ENCODE measurements around the gene PRICKLE2. TPM values are rescaled to one million over a fixed set of nuclear protein-coding genes. Genes with fewer than 3 reads are reported as not detected.

Gene PRICKLE2
- total RNA-seq, 1 donor from 2014 or later, result 5.3 TPM

DNA sequence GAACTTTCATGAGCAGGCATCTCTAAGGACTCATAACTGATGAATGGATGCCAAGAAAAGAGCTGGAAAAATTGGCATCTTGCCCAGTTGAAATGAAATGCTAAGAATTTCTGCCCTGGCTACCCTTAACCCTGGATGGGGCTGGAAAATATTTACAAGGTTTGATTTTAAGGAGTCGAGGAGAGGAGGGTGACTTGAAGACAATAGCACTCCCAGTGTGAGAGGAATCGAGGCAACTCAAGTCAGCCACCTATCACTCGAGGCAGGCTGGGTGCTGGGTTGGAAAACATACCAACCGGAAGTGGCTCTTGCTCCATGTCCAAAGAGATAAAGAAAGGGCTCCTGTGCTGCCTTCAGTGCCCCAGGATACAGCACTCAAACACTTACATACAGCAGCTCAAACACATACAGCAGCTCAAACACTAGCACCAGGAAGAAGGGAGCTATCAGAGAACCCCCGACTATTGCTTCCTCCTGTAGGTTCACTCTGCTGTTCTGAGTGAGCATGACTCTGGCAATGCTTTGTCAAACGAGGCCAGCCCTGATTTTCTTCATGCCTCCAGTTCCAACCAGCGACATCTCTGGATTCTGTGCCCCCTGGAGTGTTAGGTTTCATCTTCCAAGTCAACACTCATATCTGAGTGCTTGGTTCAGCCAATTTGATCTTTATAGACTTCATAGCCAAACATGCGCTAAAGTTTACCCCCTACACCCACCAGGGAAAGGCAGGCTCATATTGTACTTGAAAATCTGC, 4.9 kb downstream of the PRICKLE2 start:
- H3K4me3 Mint-ChIP-seq (ENCODE audit: unreplicated experiment), result no peak overlapping the region
- no peak overlapping the region for H3K27ac Mint-ChIP-seq (ENCODE audit: unreplicated experiment)

DNA sequence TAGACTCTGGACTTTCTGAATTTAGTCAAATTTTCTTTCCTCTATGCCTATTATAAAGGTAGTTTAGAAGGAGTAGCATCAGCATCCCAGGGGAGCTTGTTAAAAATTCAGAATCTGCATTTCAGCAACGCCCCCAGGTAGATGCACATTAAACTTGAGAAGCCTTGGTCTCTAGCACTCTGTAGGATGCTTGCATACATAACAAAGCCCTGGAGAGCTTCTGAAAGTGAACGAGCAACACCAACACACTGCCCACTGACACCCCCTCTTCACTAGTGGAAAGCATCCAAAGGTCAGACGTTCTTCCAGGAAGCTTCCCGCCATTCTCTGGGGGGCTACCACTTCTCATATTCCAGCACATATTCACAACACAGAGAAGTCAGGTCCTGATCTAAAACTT, 6.5 kb downstream of the PRICKLE2 start:
- TF ChIP-seq, protein P1, sequence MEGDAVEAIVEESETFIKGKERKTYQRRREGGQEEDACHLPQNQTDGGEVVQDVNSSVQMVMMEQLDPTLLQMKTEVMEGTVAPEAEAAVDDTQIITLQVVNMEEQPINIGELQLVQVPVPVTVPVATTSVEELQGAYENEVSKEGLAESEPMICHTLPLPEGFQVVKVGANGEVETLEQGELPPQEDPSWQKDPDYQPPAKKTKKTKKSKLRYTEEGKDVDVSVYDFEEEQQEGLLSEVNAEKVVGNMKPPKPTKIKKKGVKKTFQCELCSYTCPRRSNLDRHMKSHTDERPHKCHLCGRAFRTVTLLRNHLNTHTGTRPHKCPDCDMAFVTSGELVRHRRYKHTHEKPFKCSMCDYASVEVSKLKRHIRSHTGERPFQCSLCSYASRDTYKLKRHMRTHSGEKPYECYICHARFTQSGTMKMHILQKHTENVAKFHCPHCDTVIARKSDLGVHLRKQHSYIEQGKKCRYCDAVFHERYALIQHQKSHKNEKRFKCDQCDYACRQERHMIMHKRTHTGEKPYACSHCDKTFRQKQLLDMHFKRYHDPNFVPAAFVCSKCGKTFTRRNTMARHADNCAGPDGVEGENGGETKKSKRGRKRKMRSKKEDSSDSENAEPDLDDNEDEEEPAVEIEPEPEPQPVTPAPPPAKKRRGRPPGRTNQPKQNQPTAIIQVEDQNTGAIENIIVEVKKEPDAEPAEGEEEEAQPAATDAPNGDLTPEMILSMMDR (IDR thresholded peaks at IDR 0.05; ENCODE audit: unreplicated experiment), result no peak
- no peak for DNase-seq (ENCODE audit: low spot score)
- Mint-ChIP-seq H3K36me3 (ENCODE audit: low read depth, unreplicated experiment) (no peaks in the 10 kb centered on the region), H3K4me3 (ENCODE audit: unreplicated experiment) (no peak overlapping the region), H3K27ac (ENCODE audit: unreplicated experiment) (no peak overlapping the region), H3K27me3 (ENCODE audit: unreplicated experiment) (no peaks in the 10 kb centered on the region), H3K9me3 (ENCODE audit: unreplicated experiment) (no peaks in the 10 kb centered on the region), H3K4me1 (ENCODE audit: unreplicated experiment) (peaks cover 36% of the 10 kb centered on the region)

More for the DNA sequence above, 4.9 kb downstream of the PRICKLE2 start:
- TF ChIP-seq, protein P1 (IDR thresholded peaks at IDR 0.05; ENCODE audit: unreplicated experiment), result no peak
- Mint-ChIP-seq H3K36me3 (ENCODE audit: low read depth, unreplicated experiment) (no peaks in the 10 kb centered on the region), H3K27me3 (ENCODE audit: unreplicated experiment) (no peaks in the 10 kb centered on the region), H3K9me3 (ENCODE audit: unreplicated experiment) (no peaks in the 10 kb centered on the region), H3K4me1 (ENCODE audit: unreplicated experiment) (peaks cover 30% of the 10 kb centered on the region)
- no peak for DNase-seq (ENCODE audit: low spot score)

DNA sequence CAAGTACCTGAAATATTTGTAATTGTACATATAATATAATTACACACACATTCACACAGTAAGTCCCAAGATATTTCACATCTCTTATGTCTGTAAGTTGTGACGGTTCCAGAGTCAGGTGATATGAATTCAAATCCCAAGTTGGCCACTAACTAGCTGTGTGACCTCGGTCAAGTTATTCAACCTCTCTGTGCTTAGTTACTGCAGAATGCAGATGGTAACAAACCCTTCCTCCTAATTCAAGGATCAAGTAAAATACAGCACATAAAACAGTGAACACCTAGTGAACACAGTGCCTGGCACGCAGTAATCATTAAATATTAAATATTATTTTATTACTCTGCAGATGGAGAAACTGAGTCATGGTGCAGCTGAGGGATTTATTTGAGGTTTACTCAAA, 6.9 kb downstream of the PRICKLE2 start:
- H3K4me1 Mint-ChIP-seq (ENCODE audit: unreplicated experiment), result peaks cover 36% of the 10 kb centered on the region
- no peaks in the 10 kb centered on the region for H3K27me3 Mint-ChIP-seq (ENCODE audit: unreplicated experiment)
- H3K9me3 Mint-ChIP-seq (ENCODE audit: unreplicated experiment), result no peaks in the 10 kb centered on the region
- TF ChIP-seq, protein P1 (IDR thresholded peaks at IDR 0.05; ENCODE audit: unreplicated experiment), result no peak
- H3K27ac Mint-ChIP-seq (ENCODE audit: unreplicated experiment), result no peak overlapping the region
- no peak overlapping the region for H3K4me3 Mint-ChIP-seq (ENCODE audit: unreplicated experiment)
- DNase-seq (ENCODE audit: low spot score), result no peak
- no peaks in the 10 kb centered on the region for H3K36me3 Mint-ChIP-seq (ENCODE audit: low read depth, unreplicated experiment)

DNA sequence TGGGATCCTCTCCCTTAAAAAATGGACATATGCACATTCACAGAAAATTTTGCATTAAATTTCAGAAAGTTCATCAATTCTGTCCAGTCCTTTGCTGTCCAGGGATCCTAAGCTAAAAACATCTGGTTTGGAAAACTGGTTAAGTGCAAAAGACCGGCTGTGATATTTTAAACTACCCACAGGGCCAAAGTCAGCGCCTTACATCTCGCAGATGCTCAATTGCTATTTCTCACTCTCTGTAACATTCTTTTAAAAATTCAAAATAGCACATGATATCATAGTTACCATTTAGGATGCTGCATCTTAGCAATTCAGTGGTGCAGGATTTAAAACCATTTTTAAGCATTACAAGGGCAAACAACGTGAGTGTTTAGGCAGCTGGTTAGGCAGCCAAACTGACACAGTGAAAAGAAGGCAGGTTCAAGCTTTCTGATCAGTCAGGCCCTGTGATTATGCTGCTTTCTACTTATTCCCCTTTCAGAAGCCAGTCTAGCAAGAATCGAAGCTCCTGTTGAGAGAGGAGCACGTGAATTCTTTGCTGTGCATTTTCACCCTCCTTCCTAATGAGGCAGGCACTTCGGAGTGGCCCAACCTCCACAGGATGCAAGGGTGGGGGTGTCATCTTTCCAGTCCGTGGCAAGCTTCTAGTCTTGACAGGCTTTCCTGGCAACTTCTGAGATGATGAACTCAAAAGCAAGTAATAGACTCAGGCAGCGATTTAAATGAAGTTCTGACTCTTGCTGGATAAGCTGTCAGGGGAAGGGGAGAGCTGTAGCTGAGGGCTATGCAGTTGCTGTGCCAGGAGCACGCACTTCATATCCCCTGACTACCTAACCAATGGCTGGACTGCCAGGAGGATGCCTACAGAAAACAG, 8.8 kb downstream of the PRICKLE2 start:
- H3K4me1 Mint-ChIP-seq (ENCODE audit: unreplicated experiment), result peaks cover 30% of the 10 kb centered on the region
- TF ChIP-seq, protein P1 (IDR thresholded peaks at IDR 0.05; ENCODE audit: unreplicated experiment), result no peak
- DNase-seq (ENCODE audit: low spot score), result no peak
- H3K36me3 Mint-ChIP-seq (ENCODE audit: low read depth, unreplicated experiment), result no peaks in the 10 kb centered on the region
- H3K27ac Mint-ChIP-seq (ENCODE audit: unreplicated experiment), result no peak overlapping the region
- no peak overlapping the region for H3K4me3 Mint-ChIP-seq (ENCODE audit: unreplicated experiment)
- H3K9me3 Mint-ChIP-seq (ENCODE audit: unreplicated experiment), result no peaks in the 10 kb centered on the region
- no peaks in the 10 kb centered on the region for H3K27me3 Mint-ChIP-seq (ENCODE audit: unreplicated experiment)

DNA sequence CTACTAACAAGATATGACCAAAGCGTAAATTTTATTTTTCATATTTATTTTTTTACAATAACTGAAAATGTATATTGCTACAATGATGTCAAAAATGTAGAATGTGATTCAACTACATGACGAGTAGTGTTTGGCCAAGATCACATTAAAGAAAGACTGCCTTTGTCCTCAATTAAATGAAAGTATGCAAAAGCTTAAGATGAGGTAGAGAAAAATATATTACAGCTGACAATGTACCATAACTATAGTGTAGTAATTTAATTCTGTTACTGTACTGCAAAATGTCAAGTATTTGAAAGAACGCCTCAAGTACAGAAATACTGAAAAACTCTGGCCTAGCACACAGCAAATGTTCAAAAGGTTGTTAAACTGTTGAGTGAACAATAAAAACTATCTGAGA, 9.7 kb downstream of the PRICKLE2 start:
- H3K27ac Mint-ChIP-seq (ENCODE audit: unreplicated experiment), result no peak overlapping the region
- no peak overlapping the region for H3K4me3 Mint-ChIP-seq (ENCODE audit: unreplicated experiment)
- H3K27me3 Mint-ChIP-seq (ENCODE audit: unreplicated experiment), result no peaks in the 10 kb centered on the region
- no peaks in the 10 kb centered on the region for H3K9me3 Mint-ChIP-seq (ENCODE audit: unreplicated experiment)
- no peaks in the 10 kb centered on the region for H3K36me3 Mint-ChIP-seq (ENCODE audit: low read depth, unreplicated experiment)
- peaks cover 23% of the 10 kb centered on the region for H3K4me1 Mint-ChIP-seq (ENCODE audit: unreplicated experiment)
- TF ChIP-seq, protein P1 (IDR thresholded peaks at IDR 0.05; ENCODE audit: unreplicated experiment), result no peak
- DNase-seq (ENCODE audit: low spot score), result no peak
